GM23248 (cell line): ENCODE data around the gene GGA2. TPM values are rescaled to one million over a fixed set of nuclear protein-coding genes. Genes with fewer than 3 reads are reported as not detected.

Experiments
- DNase-seq: peaks from one replicate; pipeline ENCODE4 v3.0.0-alpha.2; 2015
- H2AFZ ChIP-seq: fragments of 200-600 bp; sonication (generic); 2 replicates; pipeline ENCODE4 v1.6.1; 2016; ENCODE audit warnings: antibody characterized with exemption
- H3F3A ChIP-seq: fragments of 200-600 bp; sonication (generic); 2 replicates; pipeline ENCODE4 v1.6.1; 2016; ENCODE audit warnings: mild to moderate bottlenecking, antibody characterized with exemption, mixed run types; ENCODE audit not compliant: insufficient read depth
- H3K27ac ChIP-seq: fragments of 200-600 bp; sonication (generic); 2 replicates; pipeline ENCODE4 v1.5.1; 2016; ENCODE audit warnings: mild to moderate bottlenecking
- H3K27me3 ChIP-seq: fragments of 200-600 bp; sonication (generic); replicated peaks from 2 replicates; pipeline ENCODE4 v1.6.1; 2016; ENCODE audit warnings: mild to moderate bottlenecking; ENCODE audit not compliant: insufficient read depth
- H3K36me3 ChIP-seq: fragments of 200-600 bp; sonication (generic); 2 replicates; pipeline ENCODE4 v1.6.1; 2016; ENCODE audit warnings: low read depth, mild to moderate bottlenecking
- H3K4me1 ChIP-seq: fragments of 200-600 bp; sonication (generic); 2 replicates; pipeline ENCODE4 v1.6.1; 2016; ENCODE audit warnings: mild to moderate bottlenecking; ENCODE audit not compliant: insufficient read depth
- H3K4me2 ChIP-seq: fragments of 200-600 bp; sonication (generic); one replicate; pipeline ENCODE4 v1.6.1; 2016; ENCODE audit warnings: mild to moderate bottlenecking; ENCODE audit not compliant: unreplicated experiment
- H3K4me3 ChIP-seq: fragments of 200-600 bp; sonication (generic); 2 replicates; pipeline ENCODE4 v1.5.1; 2016; ENCODE audit warnings: mild to moderate bottlenecking
- H3K79me2 ChIP-seq: fragments of 200-600 bp; sonication (generic); 2 replicates; pipeline ENCODE4 v1.6.1; 2016; ENCODE audit warnings: mild to moderate bottlenecking; ENCODE audit not compliant: insufficient read depth
- H3K9ac ChIP-seq: fragments of 200-600 bp; sonication (generic); 2 replicates; pipeline ENCODE4 v1.6.1; 2016; ENCODE audit warnings: mild to moderate bottlenecking
- H3K9me2 ChIP-seq: fragments of 200-600 bp; sonication (generic); 2 replicates; pipeline ENCODE4 v1.6.1; 2016; ENCODE audit warnings: mixed run types, mild to moderate bottlenecking, moderate library complexity; ENCODE audit not compliant: insufficient read depth
- H3K9me3 ChIP-seq: fragments of 200-600 bp; sonication (generic); one replicate; pipeline ENCODE4 v1.6.1; 2017; ENCODE audit warnings: low read depth
- H4K20me1 ChIP-seq: fragments of 200-600 bp; sonication (generic); 2 replicates; pipeline ENCODE4 v1.6.0; 2016; ENCODE audit not compliant: insufficient read depth
- EZH2 ChIP-seq: fragments of 200-600 bp; sonication (generic); IDR thresholded peaks from 2 replicates; pipeline ENCODE4 v1.6.1; 2018; ENCODE audit warnings: antibody characterized with exemption, mild to moderate bottlenecking; ENCODE audit not compliant: insufficient read depth, poor library complexity, severe bottlenecking
- EZH2phosphoT487 ChIP-seq: fragments of 200-600 bp; sonication (generic); IDR thresholded peaks from 2 replicates; pipeline ENCODE4 v1.6.1; 2018; ENCODE audit warnings: antibody characterized with exemption, moderate library complexity, mild to moderate bottlenecking, low read depth; ENCODE audit not compliant: insufficient read depth
- WGBS, 2 experiments: methylation state at CpG; one replicate each; pipeline ENCODE4 v1.1.6; 2015 to 2017; ENCODE audit warnings: low lambda C conversion rate in 2 of 2, low coverage in 1 of 2; ENCODE audit errors: missing lambda C conversion rate in 2 of 2; 5-methylcytosine and 5-hydroxymethylcytosine counted together
- in situ Hi-C: fragments of 300-500 bp; cut with MboI; formaldehyde crosslinking; loops from 2 replicates; pipeline ENCODE4 v1.15.0; 2020
- polyA plus RNA-seq: library from polyadenylated mRNA; unstranded; fragments of >200 nt; fragmentation: Nextera tagmentation; extraction: Ambion mirVana; gene quantifications from 2 replicates; pipeline ENCODE4 v1.2.1, GENCODE V29; 2016
- total RNA-seq: library from RNA; depleted of rRNA; stranded (reverse); fragments of >200 nt; shearing (Covaris generic); gene quantifications from 2 replicates; pipeline ENCODE4 v1.2.3, GENCODE V29; 2014

Gene GGA2
- total and polyA plus RNA-seq, 2 experiments from 2014 or later: 9.6 to 17.7 TPM

DNA sequence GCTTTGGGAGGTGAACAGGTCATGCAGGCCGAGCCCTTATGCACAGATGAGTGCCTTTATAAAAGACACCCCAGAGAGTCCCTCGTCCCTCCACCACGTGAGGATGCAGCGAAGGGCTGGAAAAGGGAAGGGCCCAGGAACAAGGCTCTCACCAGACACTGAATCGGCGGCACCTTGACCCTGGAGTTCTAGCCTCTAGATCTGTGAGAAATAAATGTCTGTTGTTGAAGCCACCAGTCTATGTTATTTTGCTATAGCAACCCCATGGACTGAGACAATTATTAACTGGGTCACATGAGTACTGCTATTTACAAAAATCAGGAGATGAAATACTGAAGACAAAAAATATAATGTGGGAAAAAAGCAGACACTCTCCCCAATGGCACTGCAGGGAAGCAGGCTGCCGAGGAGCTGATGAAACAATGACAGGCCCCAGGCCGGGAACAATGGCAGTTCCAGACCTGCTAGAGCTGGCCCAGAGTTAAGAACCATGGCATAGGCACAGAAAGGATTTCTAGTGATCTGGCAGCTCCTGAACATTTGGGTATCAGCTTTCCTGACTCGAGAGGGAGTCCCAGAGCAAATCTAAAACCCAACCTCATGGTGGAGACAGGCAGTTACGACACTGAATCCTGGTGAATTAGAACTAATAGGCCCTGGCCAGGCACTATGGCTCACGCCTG lies 17.8 kb upstream of the GGA2 start:
- Histone ChIP-seq H3K27me3 (no peaks in the 10 kb centered on the region), H3K9ac (no peak overlapping the region), H4K20me1 (no peaks in the 10 kb centered on the region), H3K79me2 (no peaks in the 10 kb centered on the region), H2AFZ (no peak overlapping the region), H3K9me3 (no peaks in the 10 kb centered on the region), H3K9me2 (no peaks in the 10 kb centered on the region), H3K4me3 (no peak overlapping the region), H3K27ac (no peak overlapping the region), H3F3A (no peaks in the 10 kb centered on the region), H3K4me1 (no peaks in the 10 kb centered on the region), H3K4me2 (no peak overlapping the region), H3K36me3 (peaks cover 39% of the 10 kb centered on the region; the same call in 1 of the 2 replicates)
- DNase-seq: no peak
- in situ Hi-C loops: no loop called here
- no peak for TF ChIP-seq EZH2
- TF ChIP-seq EZH2phosphoT487: no peak
- WGBS, 2 experiments: 88 to 91% methylated on average over 11 of the region's 11 CpGs

DNA sequence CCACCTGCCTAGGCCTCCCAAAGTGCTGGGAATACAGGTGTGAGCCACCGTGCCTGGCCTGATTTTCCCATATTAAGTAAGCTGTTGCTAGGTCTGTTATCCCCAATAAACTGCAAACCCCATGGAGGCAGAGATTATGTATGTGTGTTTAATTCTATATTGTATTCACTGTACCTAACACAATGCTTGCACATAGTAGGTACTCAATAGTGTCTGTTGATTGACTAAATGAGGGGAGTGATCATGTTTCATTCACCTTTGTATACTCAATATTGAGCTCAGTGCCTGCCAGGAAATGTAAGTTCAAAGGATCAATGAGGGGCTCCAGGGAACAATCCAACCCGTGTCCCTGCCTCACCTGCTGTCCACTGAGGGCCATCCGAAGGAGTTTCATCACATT lies 14.6 kb upstream of the GGA2 start:
- no peaks in the 10 kb centered on the region for H3F3A ChIP-seq
- H2AFZ ChIP-seq: no peak overlapping the region
- H3K9me3 ChIP-seq: no peaks in the 10 kb centered on the region
- TF ChIP-seq EZH2 (no peak), EZH2phosphoT487 (no peak)
- H4K20me1 ChIP-seq: no peaks in the 10 kb centered on the region
- H3K79me2 ChIP-seq: no peaks in the 10 kb centered on the region
- no peaks in the 10 kb centered on the region for H3K9me2 ChIP-seq
- H3K27me3 ChIP-seq: no peaks in the 10 kb centered on the region
- no peaks in the 10 kb centered on the region for H3K4me1 ChIP-seq
- H3K36me3 ChIP-seq: peaks cover 34% of the 10 kb centered on the region; the same call in 1 of the 2 replicates
- in situ Hi-C loops: no loop called here
- no peak overlapping the region for H3K9ac ChIP-seq
- WGBS, 2 experiments: 97 to 99% methylated on average over 3 of the region's 3 CpGs
- DNase-seq: no peak
- no peak overlapping the region for H3K4me3 ChIP-seq
- no peak overlapping the region for H3K4me2 ChIP-seq
- no peak overlapping the region for H3K27ac ChIP-seq

DNA sequence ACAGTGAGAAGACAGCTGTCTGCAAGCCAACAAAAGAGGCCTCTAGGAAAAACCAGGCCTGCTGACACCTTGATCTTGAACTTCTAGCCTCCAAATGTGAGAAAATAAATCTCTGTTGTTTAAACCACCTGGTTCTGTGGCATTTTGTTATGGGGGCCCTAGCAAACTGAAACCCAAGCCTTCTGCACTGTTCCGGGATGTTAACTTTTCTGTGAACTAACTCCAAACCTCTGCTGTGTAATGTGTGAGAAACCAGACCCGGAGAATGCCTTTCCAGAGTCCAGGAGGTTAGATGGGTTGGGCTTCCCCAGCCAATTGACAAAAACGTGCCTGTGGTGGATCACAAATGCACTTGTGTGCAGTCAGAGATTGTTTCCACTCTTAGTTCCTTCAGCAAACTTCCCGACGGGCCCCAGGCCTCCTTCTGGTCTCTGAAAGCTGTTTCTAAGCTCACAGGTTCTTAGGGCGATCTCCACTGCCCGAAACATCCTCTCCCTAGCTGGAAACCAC lies 13.6 kb upstream of the GGA2 start:
- WGBS, 2 experiments: 89 to 90% methylated on average over 7 of the region's 7 CpGs
- DNase-seq: no peak
- Histone ChIP-seq H3K9ac (no peak overlapping the region), H3K79me2 (no peaks in the 10 kb centered on the region), H3K36me3 (peaks cover 34% of the 10 kb centered on the region), H2AFZ (no peak overlapping the region), H3K4me2 (no peak overlapping the region), H3K9me2 (no peaks in the 10 kb centered on the region), H3K4me1 (no peaks in the 10 kb centered on the region), H4K20me1 (no peaks in the 10 kb centered on the region), H3F3A (no peaks in the 10 kb centered on the region), H3K9me3 (no peaks in the 10 kb centered on the region), H3K27ac (no peak overlapping the region), H3K4me3 (no peak overlapping the region), H3K27me3 (no peaks in the 10 kb centered on the region)
- no peak for TF ChIP-seq EZH2
- no peak for TF ChIP-seq EZH2phosphoT487
- in situ Hi-C loops: no loop called here

DNA sequence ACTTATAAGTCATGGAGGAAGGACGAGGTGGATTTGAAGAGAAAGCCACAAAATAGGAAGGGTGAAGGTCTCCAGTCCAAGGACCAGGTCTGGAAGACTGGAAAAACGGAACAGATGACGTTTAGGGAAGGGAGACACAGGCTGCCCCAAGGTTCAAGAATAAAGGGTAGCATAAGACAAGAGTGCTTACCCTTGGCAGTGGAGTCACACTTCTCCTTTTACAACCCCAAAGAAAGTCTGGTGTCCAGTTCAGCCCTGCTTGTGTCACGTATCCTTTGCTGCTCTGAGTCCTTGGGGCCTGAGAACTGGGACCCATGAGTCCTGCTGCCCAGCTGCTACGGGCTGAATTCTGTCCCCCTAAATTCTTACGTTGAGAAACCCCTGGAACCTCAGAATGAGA lies 13.0 kb upstream of the GGA2 start:
- Histone ChIP-seq H3F3A (no peaks in the 10 kb centered on the region), H3K4me3 (no peak overlapping the region), H3K9me2 (no peaks in the 10 kb centered on the region), H3K9me3 (no peaks in the 10 kb centered on the region), H3K27ac (no peak overlapping the region), H3K36me3 (peaks cover 29% of the 10 kb centered on the region), H3K4me2 (no peak overlapping the region), H4K20me1 (no peaks in the 10 kb centered on the region), H3K9ac (no peak overlapping the region), H2AFZ (no peak overlapping the region), H3K27me3 (no peaks in the 10 kb centered on the region), H3K4me1 (no peaks in the 10 kb centered on the region), H3K79me2 (no peaks in the 10 kb centered on the region)
- TF ChIP-seq EZH2phosphoT487: no peak
- no peak for TF ChIP-seq EZH2
- WGBS, 2 experiments: 95 to 97% methylated on average over 6 of the region's 6 CpGs
- in situ Hi-C loops: no loop called here
- DNase-seq: no peak

DNA sequence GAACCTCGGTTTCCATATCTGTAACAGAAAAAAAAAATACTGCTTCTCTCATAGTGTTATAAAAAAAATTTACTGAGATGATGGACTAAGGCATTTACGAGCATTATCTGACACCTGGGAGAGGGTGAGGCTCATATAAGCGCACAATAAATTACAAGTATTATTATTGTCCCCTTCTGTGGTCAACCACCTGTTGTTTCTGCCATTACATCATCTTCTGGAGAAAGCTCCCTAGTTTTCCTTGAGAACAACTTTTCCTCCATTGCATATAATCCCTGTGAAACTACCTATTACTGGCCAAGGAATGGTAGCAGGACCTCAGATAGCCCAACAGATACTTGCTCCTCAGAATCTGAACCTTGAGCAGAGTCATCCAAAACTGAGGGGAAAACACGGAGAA lies 11.7 kb upstream of the GGA2 start:
- Histone ChIP-seq H3F3A (no peaks in the 10 kb centered on the region), H3K36me3 (peaks cover 29% of the 10 kb centered on the region), H4K20me1 (no peaks in the 10 kb centered on the region), H2AFZ (no peak overlapping the region), H3K27ac (no peak overlapping the region), H3K9me3 (no peaks in the 10 kb centered on the region), H3K4me1 (no peaks in the 10 kb centered on the region), H3K4me3 (no peak overlapping the region), H3K4me2 (no peak overlapping the region), H3K27me3 (no peaks in the 10 kb centered on the region), H3K79me2 (no peaks in the 10 kb centered on the region), H3K9ac (no peak overlapping the region), H3K9me2 (no peaks in the 10 kb centered on the region)
- TF ChIP-seq EZH2 (no peak), EZH2phosphoT487 (no peak)
- DNase-seq: no peak
- WGBS, 2 experiments: 98 to 99% methylated on average over 4 of the region's 4 CpGs
- in situ Hi-C loops: no loop called here
